T-helper 22 cell (primary cell): ENCODE data around the gene ADAMTS16.

Experiments
- DNase-seq: peaks from one replicate; pipeline ENCODE4 v3.0.0-alpha.2; 2020; ENCODE audit warnings: low read depth

Gene ADAMTS16

DNA sequence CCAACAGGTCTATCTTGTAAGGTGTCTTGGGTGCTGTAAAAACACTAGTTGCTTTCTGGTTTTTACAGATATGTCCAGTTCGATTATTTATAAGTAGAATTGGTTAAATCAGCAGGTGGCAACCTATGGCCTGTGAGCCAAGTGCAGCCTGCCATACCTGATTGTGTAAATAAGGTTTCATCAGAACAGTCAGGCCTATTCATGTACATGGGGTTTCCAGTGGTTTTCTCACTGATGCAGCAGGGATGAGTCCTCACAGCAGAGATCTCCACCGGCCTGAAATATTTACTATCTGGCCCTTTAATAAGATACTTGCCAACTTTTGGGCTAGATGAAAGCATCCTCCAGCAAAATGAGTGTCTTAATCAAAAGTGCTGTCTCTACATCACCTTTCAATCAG lies 149.4 kb downstream of the ADAMTS16 start:
- no peak for DNase-seq

DNA sequence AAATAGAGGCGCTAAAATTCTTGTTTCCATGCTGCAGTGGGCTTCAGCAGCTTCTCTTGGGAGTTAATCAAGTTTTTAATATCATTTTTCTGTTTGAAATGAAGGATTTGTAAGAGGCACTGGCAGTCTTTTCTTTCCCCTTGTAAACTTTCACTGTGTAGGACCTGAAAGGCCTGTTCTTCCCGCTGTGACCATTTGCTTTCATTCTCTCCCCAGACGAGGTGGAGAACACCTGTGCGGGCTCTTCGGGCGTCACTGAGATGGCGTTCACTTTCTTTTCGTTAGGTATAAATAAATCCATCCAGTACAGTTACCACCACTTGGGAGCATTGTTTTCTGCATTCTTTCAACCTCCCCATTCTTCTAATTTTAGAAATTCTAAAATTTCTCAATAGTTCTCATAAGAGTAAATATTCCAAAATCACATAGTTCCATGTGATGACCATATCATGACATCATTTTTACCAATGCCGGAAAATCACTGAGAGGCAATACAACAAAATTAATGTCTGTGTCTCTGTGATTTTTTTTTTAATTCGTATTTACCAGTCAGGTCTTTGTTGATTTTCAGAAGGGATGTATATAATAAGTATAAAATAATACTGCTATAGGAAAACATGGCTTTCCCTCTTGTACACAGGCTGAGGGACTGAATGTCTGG lies 150.7 kb downstream of the ADAMTS16 start:
- no peak for DNase-seq

GRCh38 chr5:5291357-5291756 lies 151.2 kb downstream of the ADAMTS16 start:
- no peak for DNase-seq

GRCh38 chr5:5293029-5293428 lies 152.9 kb downstream of the ADAMTS16 start:
- DNase-seq: no peak

DNA sequence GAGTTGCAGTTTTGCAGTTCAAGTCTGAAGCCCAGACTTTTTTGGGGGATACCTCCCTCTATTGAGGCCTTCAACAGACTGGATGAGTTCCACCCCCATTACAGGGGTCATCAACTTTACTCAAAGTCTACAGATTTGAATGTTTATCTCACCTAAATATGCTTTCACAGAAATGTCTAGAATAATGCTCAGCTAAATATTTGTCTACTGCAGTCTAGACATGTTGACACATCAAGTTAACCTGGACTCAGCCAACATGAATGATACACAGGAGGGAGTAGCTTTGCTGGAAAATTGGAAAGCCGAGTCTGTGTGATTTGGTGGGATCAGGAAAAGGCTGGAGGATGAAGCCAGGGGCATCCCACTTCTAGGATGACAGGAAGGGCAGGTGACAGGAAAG lies 154.3 kb downstream of the ADAMTS16 start:
- DNase-seq: no peak

DNA sequence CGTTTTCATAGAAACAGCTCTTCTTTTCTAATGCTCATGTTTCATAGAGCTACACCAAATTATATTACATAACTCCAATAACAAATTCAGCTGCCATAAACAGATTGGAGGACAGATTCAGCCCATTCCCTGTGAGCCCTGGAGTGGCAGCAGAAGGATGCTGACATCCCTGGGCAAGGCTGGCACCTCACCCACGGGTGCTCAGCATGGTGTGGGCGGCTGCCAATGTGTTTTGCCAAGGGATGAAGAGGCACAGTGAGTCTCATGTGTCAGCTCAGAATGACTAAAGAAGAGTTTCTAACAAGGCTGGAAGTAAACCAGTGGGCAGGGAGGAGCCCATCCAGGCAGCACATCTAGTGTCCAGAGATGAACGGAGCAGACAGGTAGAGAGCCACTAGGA lies 155.2 kb downstream of the ADAMTS16 start:
- DNase-seq: no peak

- DNase-seq: no peak
These were observed 155.9 kb downstream of the ADAMTS16 start for GRCh38 chr5:5296051-5296450.

DNA sequence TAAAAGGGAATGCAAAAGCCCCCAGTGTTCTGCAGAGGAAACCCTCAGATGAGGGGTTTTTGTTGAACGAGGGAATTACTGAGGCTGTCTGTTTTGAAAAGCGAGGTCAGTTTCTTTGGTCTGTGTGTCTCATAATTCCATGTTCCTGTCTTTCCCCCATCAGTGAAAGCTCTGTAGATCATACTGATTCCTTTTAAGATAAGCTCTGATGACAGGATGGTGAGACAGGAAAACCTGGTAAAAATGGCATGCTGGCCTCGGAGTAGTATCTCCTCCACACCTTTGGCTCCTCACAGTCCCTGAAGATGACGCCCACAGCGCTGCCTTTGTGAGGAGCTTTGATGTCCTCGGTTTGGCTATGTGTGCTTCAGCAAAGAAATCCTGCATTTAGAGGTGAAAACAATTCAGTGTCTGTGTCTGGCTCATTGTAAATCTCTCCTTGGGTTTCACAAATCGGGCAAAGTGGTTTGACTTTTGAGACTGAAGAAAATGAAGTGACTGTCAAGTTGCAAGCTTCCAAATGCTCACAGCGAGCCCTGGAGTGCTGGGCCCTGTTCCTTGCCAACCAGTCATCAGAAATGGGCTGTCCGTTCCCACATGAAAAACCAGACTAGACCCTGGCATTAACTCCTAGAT lies 157.4 kb downstream of the ADAMTS16 start:
- DNase-seq: no peak

DNA sequence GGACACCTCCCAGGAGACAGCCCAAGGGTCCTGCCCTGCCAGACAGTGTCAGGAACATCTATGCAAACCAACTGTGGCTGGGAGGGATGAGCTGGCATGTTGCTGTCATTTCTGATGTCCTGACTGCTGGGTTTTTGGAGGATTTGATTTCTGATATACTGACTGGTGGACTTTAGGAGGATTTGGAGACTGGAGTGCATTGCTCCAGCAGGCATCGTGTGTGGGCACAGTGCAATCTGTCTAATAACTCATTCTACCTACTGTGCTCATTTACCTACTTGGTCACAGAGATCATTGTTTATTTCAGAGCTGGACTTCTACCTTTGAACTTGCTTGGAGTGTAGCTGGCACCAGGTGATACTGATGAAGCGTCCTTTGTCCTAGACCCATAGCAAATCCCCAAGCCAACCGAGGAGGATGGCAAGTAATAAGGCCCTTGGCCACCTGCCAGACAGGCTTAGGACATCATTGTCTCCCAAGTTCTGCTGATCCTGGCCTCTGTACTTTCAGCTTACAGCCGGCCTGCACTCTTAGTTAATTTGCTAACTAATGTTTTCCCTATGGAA lies 158.0 kb downstream of the ADAMTS16 start:
- no peak for DNase-seq

DNA sequence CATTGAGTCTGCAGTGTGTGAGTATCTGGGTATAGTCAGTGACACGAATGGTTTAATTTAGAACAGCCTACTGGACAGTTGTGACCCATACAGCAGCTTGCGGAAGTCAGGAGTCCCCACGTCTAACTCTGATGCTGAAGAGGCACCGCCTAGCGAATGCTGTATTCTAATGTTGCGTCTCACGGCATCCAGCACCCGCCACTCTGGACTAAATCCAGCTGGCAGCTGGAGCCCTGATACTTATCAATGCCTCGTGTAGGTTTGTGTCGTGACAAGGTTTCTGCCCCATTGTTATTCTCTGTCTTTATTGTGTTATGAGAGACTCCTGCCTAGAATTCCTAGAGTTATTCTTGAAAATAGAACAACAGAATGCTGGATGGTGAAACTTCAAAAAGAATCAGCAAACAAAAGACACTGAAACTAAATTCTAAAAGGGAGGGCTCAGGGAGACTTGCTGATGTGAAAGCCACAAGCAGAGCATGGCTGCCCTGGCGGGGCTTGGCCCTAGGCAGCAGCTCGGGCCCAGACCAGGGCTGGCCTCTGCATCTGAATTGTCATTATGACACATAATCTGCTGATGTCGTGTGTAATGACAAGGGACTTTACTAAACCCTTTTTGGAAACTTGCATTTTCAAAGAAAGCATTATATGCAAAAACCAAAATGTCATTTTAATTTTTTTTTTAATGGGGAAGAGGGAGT lies 158.9 kb downstream of the ADAMTS16 start:
- no peak for DNase-seq

DNA sequence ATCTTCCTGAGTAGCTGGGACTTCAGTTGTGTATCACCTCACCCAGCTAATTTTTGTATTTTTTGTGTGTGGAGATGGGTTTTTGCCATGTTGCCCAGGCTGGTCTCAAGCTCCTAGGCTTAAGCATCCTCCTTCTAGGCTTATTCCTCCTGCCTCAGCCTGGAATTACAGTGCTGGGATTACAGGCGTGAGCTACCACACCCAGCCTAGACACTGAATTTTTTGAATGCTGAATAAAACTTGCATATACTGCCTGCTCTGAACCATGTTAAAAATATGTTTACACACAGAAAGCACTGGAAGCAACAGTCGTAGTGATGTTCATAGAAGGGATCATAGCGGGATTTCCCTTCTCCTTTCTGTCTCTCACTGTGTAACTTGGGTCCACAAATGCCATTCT lies 161.0 kb downstream of the ADAMTS16 start:
- DNase-seq: no peak

- DNase-seq: no peak
These were observed 162.1 kb downstream of the ADAMTS16 start for GRCh38 chr5:5302201-5302600.

GRCh38 chr5:5303242-5303641 lies 163.1 kb downstream of the ADAMTS16 start:
- DNase-seq: no peak

DNA sequence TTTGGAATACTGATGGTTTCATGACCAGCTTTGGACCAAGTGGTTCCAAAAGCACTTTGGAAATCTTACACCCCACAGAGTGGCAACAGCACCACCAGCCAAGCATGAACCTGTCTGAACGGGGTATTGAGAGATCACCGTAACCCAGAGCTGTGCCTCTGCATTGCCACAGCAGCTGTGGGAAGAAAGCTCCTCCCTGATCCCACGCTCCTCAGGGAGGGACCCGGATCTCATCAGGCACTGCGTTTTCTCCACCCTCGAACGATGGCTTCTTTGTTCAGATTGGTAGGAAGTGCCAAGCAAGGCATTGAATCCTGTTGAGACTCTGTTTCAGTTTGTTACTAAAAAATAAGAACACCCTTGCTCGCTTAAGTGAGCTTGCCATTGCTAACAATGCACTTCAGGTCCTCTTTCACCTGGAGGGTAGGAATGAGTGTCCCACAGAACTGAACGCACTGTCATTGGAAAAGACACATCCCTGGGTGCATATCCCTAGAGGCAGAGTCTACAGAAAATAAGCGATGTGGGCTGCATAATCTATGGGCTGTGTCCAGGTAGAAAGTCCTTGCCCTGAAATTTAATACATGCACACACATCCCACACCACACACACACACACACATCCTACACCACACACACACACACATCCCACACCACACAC lies 164.4 kb downstream of the ADAMTS16 start:
- DNase-seq: no peak

DNA sequence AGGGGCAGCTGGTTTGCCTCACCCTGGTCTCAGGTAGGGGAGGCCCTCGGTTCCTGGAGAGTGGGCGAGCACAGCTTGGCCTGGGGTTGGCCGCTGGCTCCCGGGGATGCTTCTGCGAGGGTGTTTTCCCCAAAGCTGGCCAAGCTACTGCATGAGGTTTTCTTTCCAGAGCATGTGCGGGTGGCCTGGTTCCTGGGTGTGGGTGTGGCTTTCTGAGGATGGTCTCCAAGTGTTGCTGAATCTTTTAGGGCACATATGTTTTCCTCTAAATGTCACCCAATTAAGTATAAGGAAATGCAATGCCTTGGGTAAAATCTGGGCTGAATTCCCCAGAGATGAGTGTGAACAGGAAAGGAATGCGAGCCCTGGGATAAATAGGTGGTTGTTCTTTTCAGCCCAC lies 166.6 kb downstream of the ADAMTS16 start:
- DNase-seq: no peak

- no peak for DNase-seq
These were observed 168.2 kb downstream of the ADAMTS16 start for GRCh38 chr5:5308319-5308718.

- DNase-seq: no peak
These were observed 169.5 kb downstream of the ADAMTS16 start for GRCh38 chr5:5309645-5310044.

- DNase-seq: no peak
These were observed 173.0 kb downstream of the ADAMTS16 start for GRCh38 chr5:5313101-5313635.

GRCh38 chr5:5314166-5314565 lies 174.0 kb downstream of the ADAMTS16 start:
- DNase-seq: no peak

DNA sequence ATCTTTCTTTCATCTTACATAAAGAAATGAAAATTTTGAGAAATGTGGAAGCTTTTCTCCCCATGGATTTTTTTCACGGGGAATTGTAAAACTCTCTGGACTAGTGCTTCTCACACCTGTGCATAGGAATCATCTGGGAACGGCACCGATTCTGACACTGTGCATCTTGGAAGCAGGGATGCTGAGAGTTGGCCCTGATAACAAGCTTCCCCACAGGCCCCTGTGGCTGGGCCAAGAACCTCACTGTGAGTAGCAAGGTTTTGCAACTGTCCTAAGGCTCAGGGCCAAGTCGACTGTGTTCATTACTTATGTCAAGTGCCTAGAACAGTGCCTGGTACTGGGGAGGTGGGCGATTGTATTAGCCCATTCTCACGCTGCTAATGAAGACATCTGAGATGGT lies 174.5 kb downstream of the ADAMTS16 start:
- DNase-seq: no peak

GRCh38 chr5:5315068-5315980 lies 175.2 kb downstream of the ADAMTS16 start:
- no peak for DNase-seq
